Measurements from ENCODE around the gene CFAP68.
A peak's percentile ranks its signal among the peaks of the same experiment; 100 is the strongest.
"Not testable (repeated sequence)": the region's sequence is repeated elsewhere in the genome, so short reads cannot be mapped to it uniquely, and the experiment has no call there.

CFAP68 gene

GRCh38 chr11:111918390-111919256 lies 39.3 kb downstream of the CFAP68 start, which contains the start of gene C11orf52:
C11orf52 (plus strand) TSS chr11:111918913; CDS start chr11:111918973, 60 bp downstream.
- DNase-seq, result no peak

- DNase-seq, result no peak
Observed at GRCh38 chr11:111920908-111921307, 41.6 kb downstream of the CFAP68 start.

GRCh38 chr11:111921541-111922230 lies 42.3 kb downstream of the CFAP68 start:
- no peak for DNase-seq

GRCh38 chr11:111922803-111923202 lies 43.5 kb downstream of the CFAP68 start:
- DNase-seq, result peak; percentile 43

- DNase-seq, result no peak
Observed at GRCh38 chr11:111923351-111923788, 44.0 kb downstream of the CFAP68 start.

- DNase-seq, result no peak
Observed at GRCh38 chr11:111923951-111924350, 44.6 kb downstream of the CFAP68 start.

GRCh38 chr11:111925953-111926352 lies 46.6 kb downstream of the CFAP68 start:
- DNase-seq, result no peak

GRCh38 chr11:111926505-111927391 lies 47.4 kb downstream of the CFAP68 start:
- peak; percentile 89 for DNase-seq

- DNase-seq, result no peak
Observed at GRCh38 chr11:111930472-111930871, 51.1 kb downstream of the CFAP68 start.

GRCh38 chr11:111932611-111932950 lies 53.2 kb downstream of the CFAP68 start:
- no peak for DNase-seq

GRCh38 chr11:111933176-111933575 lies 53.8 kb downstream of the CFAP68 start:
- DNase-seq, result not testable (repeated sequence)

GRCh38 chr11:111933872-111934271 lies 54.5 kb downstream of the CFAP68 start:
- no peak for DNase-seq

GRCh38 chr11:111934306-111934705 lies 55.0 kb downstream of the CFAP68 start:
- no peak for DNase-seq
